Testis (tissue), 2 donors: ENCODE data around the gene NTM.

Experiments
- CTCF ChIP-seq, 3 experiments: fragments of 450-650 bp in 2 of 3; fragments of 200-600 bp in 1 of 3; sonication (generic) in 1 of 3; IDR thresholded peaks; one replicate each; pipeline ENCODE4 v1.5.1; 2016 to 2019; ENCODE audit warnings: antibody characterized with exemption in 3 of 3, mild to moderate bottlenecking in 2 of 3, moderate library complexity in 1 of 3
- POLR2A ChIP-seq: fragments of 450-650 bp; IDR thresholded peaks from one replicate; pipeline ENCODE4 v1.6.1; 2017; ENCODE audit warnings: antibody characterized with exemption, mild to moderate bottlenecking, moderate library complexity

DNA sequence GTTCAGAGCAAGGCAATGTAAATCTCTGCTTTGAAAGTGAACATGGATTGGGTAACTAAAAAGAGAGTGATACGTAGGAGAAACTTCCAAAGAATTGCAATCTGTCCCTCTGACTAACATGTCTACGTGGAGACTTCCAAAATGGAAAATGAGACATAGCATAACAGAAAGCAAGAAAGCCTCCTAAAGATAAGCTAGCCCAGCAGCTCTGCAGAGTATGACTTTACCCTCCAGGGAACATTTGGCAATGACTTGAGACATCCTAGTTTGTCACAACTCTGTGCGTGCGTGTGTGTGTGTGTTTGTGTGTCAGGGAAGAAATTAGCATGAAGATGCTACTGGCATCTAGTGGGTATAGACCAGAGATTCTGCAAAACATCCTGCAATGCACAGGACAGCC lies 817.4 kb downstream of the NTM start:
- TF ChIP-seq CTCF (IDR thresholded peaks at IDR 0.05) (no peak), POLR2A (no peak)
